CD4-positive, alpha-beta memory T cell (primary cell): ENCODE results near the gene CDADC1. TPM values are rescaled to one million over a fixed set of nuclear protein-coding genes. Genes with fewer than 3 reads are reported as not detected.
A peak's percentile ranks its signal among the peaks of the same experiment; 100 is the strongest.

Experiments used
- CTCF ChIA-PET: fragments of 350-600 bp; sonication (Branson Sonifier 250); formaldehyde crosslinking; loops from one replicate; lab custom pipeline; 2021; ENCODE audit warnings: inconsistent platforms; ENCODE audit not compliant: partially characterized antibody; lab: Charles Lee
- POLR2A ChIA-PET: fragments of 350-600 bp; sonication (Branson Sonifier 250); formaldehyde crosslinking; loops from one replicate; lab custom pipeline; 2021; ENCODE audit not compliant: partially characterized antibody; lab: Charles Lee
- DNase-seq, 5 donors: peaks; one replicate each; pipeline versions ENCODE4 v3.0.0 to v3.0.0-alpha.2; 2020 to 2022; ENCODE audit warnings: mixed read lengths in 1 of 5
- H3K27ac ChIP-seq: one replicate; pipeline ENCODE4 v1.7.0; 2013; ENCODE audit warnings: low read depth, low read length
- H3K27me3 ChIP-seq: 2 replicates; pipeline ENCODE4 v1.7.0; 2013; ENCODE audit warnings: mild to moderate bottlenecking, low read length, moderate library complexity; ENCODE audit not compliant: insufficient read depth
- H3K36me3 ChIP-seq: 2 replicates; pipeline ENCODE4 v1.7.0; 2013; ENCODE audit warnings: mild to moderate bottlenecking, low read length, moderate library complexity; ENCODE audit not compliant: insufficient read depth
- H3K4me1 ChIP-seq: 2 replicates; pipeline ENCODE4 v1.7.0; 2013; ENCODE audit warnings: mild to moderate bottlenecking, low read length, moderate library complexity; ENCODE audit not compliant: insufficient read depth
- H3K4me3 ChIP-seq, 2 donors: one replicate each; pipeline ENCODE4 v1.7.0; 2013; ENCODE audit warnings: low read length in 2 of 2, mild to moderate bottlenecking in 1 of 2
- H3K9me3 ChIP-seq, 2 donors: one replicate each; pipeline ENCODE4 v1.7.0; 2013; ENCODE audit warnings: low read length in 2 of 2, control low read depth in 1 of 2; ENCODE audit not compliant: control insufficient read depth in 1 of 2
- H3K27ac Mint-ChIP-seq, 7 donors: one replicate each; pipeline ENCODE4 v1.8.0; 2020 to 2021; ENCODE audit warnings: mixed read lengths in 7 of 7, mild to moderate bottlenecking in 6 of 7, inconsistent platforms in 3 of 7, moderate library complexity in 3 of 7
- H3K27me3 Mint-ChIP-seq, 2 donors: one replicate each; pipeline ENCODE4 v1.8.0; 2020 to 2021; ENCODE audit warnings: mixed read lengths in 2 of 2
- H3K36me3 Mint-ChIP-seq, 2 donors: one replicate each; pipeline ENCODE4 v1.8.0; 2020 to 2021; ENCODE audit warnings: mixed read lengths in 2 of 2, inconsistent platforms in 1 of 2, mild to moderate bottlenecking in 1 of 2
- H3K4me1 Mint-ChIP-seq, 4 donors: one replicate each; pipeline ENCODE4 v1.8.0; 2020 to 2021; ENCODE audit warnings: mixed read lengths in 4 of 4, mild to moderate bottlenecking in 1 of 4
- H3K4me3 Mint-ChIP-seq, 8 donors: one replicate each; pipeline ENCODE4 v1.8.0; 2020 to 2021; ENCODE audit warnings: mixed read lengths in 8 of 8, mild to moderate bottlenecking in 7 of 8, moderate library complexity in 6 of 8, inconsistent platforms in 3 of 8
- H3K9me3 Mint-ChIP-seq, 8 donors: one replicate each; pipeline ENCODE4 v1.8.0; 2020 to 2021; ENCODE audit warnings: mixed read lengths in 8 of 8, mild to moderate bottlenecking in 5 of 8, inconsistent platforms in 3 of 8, moderate library complexity in 1 of 8
- intact Hi-C: fragments of 100-400 bp; cut with micrococcal nuclease; formaldehyde crosslinking; loops from one replicate; pipeline ENCODE4 v1.15.1; 2023
- polyA plus RNA-seq, 2 donors: library from polyadenylated mRNA; unstranded; fragments of 300-500 nt; fragmentation: Illumina TruSeq; gene quantifications; one replicate each; pipeline ENCODE4 v1.2.3, GENCODE V29; 2021
- total RNA-seq, 2 experiments: library from RNA; stranded (reverse); gene quantifications; one replicate each; pipeline ENCODE4 v1.2.3, GENCODE V29; 2021

CDADC1 gene
- total and polyA plus RNA-seq, 4 experiments from 2014 or later = 6.2 to 15.9 (median 12.4) TPM

DNA sequence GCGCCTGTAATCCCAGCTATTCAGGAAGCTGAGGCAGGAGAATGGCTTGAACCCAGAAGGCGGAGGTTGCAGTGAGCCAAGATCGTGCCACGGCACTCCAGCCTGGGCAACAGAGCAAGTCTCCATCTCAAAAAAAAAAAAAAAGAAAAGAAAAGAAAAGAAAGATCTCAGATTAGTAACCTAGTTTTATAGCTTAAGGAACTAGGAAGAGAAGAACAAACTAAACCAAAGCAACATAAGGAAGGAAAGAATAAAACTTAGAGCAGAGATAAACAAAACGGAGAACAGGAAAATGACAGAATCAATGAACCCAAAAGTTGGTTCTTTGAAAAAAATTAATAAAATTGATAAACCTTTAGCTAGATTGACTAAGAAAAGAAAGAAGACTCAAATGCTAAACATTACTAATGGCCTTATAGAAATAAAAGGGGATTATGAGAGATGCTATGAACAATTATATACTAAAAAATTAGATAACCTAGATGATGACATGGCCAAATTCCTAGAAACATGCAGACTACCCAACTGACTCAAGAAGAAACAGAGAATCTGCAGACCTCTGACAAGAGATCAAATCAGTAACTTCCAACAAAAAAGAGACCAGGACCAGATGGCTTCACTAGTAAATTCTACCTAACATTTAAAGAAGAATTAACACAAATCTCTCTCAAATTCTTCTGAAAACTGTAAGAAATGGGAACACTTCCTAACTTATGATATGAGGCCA lies 68.2 kb downstream of the CDADC1 start:
- Histone ChIP-seq H3K4me1 (peaks cover 4% of the 10 kb centered on the region), H3K27me3 (no peaks in the 10 kb centered on the region), H3K4me3 (no peak overlapping the region), H3K27ac (no peak overlapping the region), H3K9me3 (no peaks in the 10 kb centered on the region), H3K36me3 (no peaks in the 10 kb centered on the region)
- Mint-ChIP-seq H3K27ac (no peak overlapping the region), H3K27me3 (no peaks in the 10 kb centered on the region), H3K9me3 (no peaks in the 10 kb centered on the region), H3K4me1 (peaks cover 4 to 10% (median 5%) of the 10 kb centered on the region in 4 donors), H3K36me3 (peaks cover 0 to 7% of the 10 kb centered on the region in 2 donors), H3K4me3 (no peak overlapping the region)
- intact Hi-C loops = no loop called here
- ChIA-PET CTCF (interaction anchor here (0.7 to 0.8 kb wide), 2 partner anchors 15 to 17 kb away, joined by 3 read pairs; no protein-coding TSS in a partner anchor), POLR2A (no interaction called here)
- DNase-seq = no peak

DNA sequence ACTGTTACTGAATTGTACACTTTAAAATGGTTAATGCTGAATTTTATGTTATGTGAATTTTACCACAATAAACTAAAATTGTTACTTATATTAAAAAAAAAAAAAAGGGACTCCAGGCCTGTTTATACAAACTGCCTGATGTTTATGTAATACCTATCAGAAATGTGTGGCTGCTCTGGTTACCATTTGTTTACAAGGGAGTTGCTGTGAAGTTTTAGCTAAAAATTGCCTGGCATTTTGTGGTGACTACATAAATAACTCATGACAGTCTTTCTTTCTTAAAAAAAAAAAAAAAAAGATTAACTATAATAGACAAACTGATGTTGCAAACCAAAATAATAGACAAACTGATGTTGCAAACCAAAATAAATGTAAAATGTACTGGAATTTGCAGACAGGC lies 71.8 kb downstream of the CDADC1 start:
- Histone ChIP-seq H3K27me3 (no peaks in the 10 kb centered on the region), H3K4me3 (no peak overlapping the region), H3K4me1 (peaks cover 5% of the 10 kb centered on the region), H3K27ac (no peak overlapping the region), H3K9me3 (no peaks in the 10 kb centered on the region), H3K36me3 (no peaks in the 10 kb centered on the region)
- POLR2A ChIA-PET = no interaction called here
- no peak for DNase-seq
- Mint-ChIP-seq H3K27ac (no peak overlapping the region), H3K27me3 (no peaks in the 10 kb centered on the region), H3K4me3 (no peak overlapping the region), H3K4me1 (peaks cover 9 to 13% (median 11%) of the 10 kb centered on the region in 4 donors), H3K36me3 (peaks cover 0 to 7% of the 10 kb centered on the region in 2 donors), H3K9me3 (no peaks in the 10 kb centered on the region)
- intact Hi-C loops = no loop called here
- CTCF ChIA-PET = no interaction called here

DNA sequence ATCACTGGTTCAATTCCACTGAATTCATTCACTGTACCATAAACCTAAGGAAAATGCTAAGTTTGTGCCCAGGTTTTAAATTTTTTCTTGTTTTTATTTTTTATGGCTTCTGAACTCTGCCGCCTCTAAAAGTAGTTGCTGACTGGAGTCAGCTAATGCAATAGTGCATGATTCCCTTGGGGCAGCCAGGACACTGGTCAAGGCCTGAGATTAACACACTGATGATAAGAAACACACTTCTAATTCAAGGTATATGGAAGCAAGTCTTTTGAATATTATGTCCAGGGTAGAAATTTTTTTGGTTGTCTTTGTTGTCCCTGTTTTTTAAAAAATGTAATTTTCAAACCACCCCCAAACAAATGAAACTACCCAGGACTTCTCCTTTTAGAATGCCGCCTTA lies 72.2 kb downstream of the CDADC1 start:
- Histone ChIP-seq H3K9me3 (no peaks in the 10 kb centered on the region), H3K27ac (no peak overlapping the region), H3K36me3 (no peaks in the 10 kb centered on the region), H3K4me1 (peaks cover 5% of the 10 kb centered on the region), H3K27me3 (no peaks in the 10 kb centered on the region), H3K4me3 (no peak overlapping the region)
- peaks cover 0 to 7% of the 10 kb centered on the region in 2 donors for H3K36me3 Mint-ChIP-seq
- no peak for DNase-seq
- H3K4me3 Mint-ChIP-seq = no peak overlapping the region
- CTCF ChIA-PET = no interaction called here
- peak overlapping the region in 1 of 7 donors; percentile 60 for H3K27ac Mint-ChIP-seq
- POLR2A ChIA-PET = no interaction called here
- intact Hi-C loops = no loop called here
- H3K27me3 Mint-ChIP-seq = no peaks in the 10 kb centered on the region
- peaks cover 9 to 13% (median 11%) of the 10 kb centered on the region in 4 donors for H3K4me1 Mint-ChIP-seq
- no peaks in the 10 kb centered on the region for H3K9me3 Mint-ChIP-seq

DNA sequence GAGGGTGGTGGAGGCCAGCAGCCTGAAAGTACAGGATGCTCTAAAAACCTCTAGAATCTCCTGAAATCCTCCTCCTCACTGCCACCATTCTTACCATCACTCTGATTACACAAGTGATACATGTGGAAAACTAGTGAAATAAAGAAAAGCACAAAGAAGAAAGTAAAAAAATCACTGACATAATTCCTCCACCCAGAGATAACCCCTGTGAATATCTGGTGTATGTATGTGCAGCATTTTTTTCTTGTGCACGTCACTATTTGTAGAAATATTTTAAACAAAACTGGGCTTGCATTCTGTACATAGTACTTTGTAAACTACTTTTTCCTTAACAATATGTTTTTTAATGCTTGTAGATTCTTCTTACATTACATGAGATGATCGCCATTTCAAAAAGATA lies 73.2 kb downstream of the CDADC1 start:
- no peaks in the 10 kb centered on the region for H3K27me3 ChIP-seq
- no peak overlapping the region for H3K4me3 ChIP-seq
- no peak overlapping the region for H3K27ac ChIP-seq
- H3K4me1 ChIP-seq = peaks cover 5% of the 10 kb centered on the region
- no peak for DNase-seq
- CTCF ChIA-PET = no interaction called here
- H3K9me3 ChIP-seq = no peaks in the 10 kb centered on the region
- H3K4me1 Mint-ChIP-seq = peaks cover 9 to 13% (median 11%) of the 10 kb centered on the region in 4 donors
- H3K4me3 Mint-ChIP-seq = no peak overlapping the region
- H3K9me3 Mint-ChIP-seq = no peaks in the 10 kb centered on the region
- peak overlapping the region in 3 of 7 donors; percentile 31 to 84 (median 55) for H3K27ac Mint-ChIP-seq
- H3K27me3 Mint-ChIP-seq = no peaks in the 10 kb centered on the region
- POLR2A ChIA-PET = no interaction called here
- peaks cover 0 to 7% of the 10 kb centered on the region in 2 donors for H3K36me3 Mint-ChIP-seq
- no peaks in the 10 kb centered on the region for H3K36me3 ChIP-seq
- intact Hi-C loops = no loop called here

DNA sequence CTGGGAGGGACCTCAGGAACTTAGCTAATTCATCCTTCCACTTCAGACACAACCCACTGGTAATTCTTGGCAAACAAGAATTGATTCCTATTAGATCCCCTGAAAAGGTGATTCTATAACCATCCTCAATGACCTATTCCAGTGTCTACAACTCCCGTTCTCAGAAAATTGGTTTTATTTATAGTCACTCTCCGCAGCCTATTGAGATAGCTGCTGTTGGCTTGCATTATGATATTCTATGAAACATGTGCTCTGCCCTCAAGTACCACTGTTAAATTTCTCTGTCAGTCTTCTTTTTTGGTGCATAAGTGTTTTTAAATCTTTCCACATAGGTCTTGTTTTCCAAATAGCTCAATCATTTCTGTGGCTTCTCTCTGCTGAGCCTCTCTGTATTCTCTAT lies 75.0 kb downstream of the CDADC1 start:
- Mint-ChIP-seq H3K27ac (peak overlapping the region in 1 of 7 donors; percentile 23), H3K4me3 (no peak overlapping the region), H3K4me1 (peaks cover 9 to 13% (median 11%) of the 10 kb centered on the region in 4 donors), H3K36me3 (peaks cover 0 to 2% of the 10 kb centered on the region in 2 donors), H3K9me3 (no peaks in the 10 kb centered on the region), H3K27me3 (no peaks in the 10 kb centered on the region)
- H3K9me3 ChIP-seq = no peaks in the 10 kb centered on the region
- H3K27me3 ChIP-seq = no peaks in the 10 kb centered on the region
- no peak for DNase-seq
- no peak overlapping the region for H3K4me3 ChIP-seq
- intact Hi-C loops = no loop called here
- ChIA-PET CTCF (interaction anchor here (0.5 kb wide), 1 partner anchor 101 kb away, joined by 3 read pairs; no protein-coding TSS in a partner anchor), POLR2A (interaction anchor here (1.1 kb wide), 1 partner anchor 105 kb away, joined by 3 read pairs; no protein-coding TSS in a partner anchor)
- H3K36me3 ChIP-seq = no peaks in the 10 kb centered on the region
- peaks cover 5% of the 10 kb centered on the region for H3K4me1 ChIP-seq
- H3K27ac ChIP-seq = no peak overlapping the region

DNA sequence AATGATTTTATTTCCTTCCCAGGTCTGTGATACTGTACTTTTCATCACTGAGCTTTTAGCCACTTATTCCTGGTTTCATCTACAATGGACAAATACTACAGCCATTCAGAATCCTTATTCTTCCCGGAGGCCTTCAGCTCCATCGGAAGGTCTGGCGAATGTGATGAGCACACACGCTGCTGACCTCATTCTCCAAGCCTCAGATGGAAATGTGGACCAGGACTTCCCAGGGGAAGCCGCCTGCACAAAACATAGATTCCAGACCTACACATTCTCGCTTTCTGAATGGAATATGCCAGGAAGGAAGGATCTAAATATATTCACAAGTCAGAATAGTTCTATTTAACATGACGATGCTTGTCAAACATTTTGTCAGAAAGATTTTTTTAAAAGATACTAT lies 75.6 kb downstream of the CDADC1 start:
- Mint-ChIP-seq H3K9me3 (no peaks in the 10 kb centered on the region), H3K36me3 (no peaks in the 10 kb centered on the region), H3K4me3 (no peak overlapping the region), H3K27ac (no peak overlapping the region), H3K4me1 (peaks cover 9 to 13% (median 11%) of the 10 kb centered on the region in 4 donors), H3K27me3 (no peaks in the 10 kb centered on the region)
- Histone ChIP-seq H3K9me3 (no peaks in the 10 kb centered on the region), H3K36me3 (no peaks in the 10 kb centered on the region), H3K27me3 (no peaks in the 10 kb centered on the region), H3K4me1 (peaks cover 5% of the 10 kb centered on the region), H3K27ac (no peak overlapping the region), H3K4me3 (no peak overlapping the region)
- intact Hi-C loops = no loop called here
- CTCF ChIA-PET = no interaction called here
- DNase-seq = no peak
- POLR2A ChIA-PET = no interaction called here

DNA sequence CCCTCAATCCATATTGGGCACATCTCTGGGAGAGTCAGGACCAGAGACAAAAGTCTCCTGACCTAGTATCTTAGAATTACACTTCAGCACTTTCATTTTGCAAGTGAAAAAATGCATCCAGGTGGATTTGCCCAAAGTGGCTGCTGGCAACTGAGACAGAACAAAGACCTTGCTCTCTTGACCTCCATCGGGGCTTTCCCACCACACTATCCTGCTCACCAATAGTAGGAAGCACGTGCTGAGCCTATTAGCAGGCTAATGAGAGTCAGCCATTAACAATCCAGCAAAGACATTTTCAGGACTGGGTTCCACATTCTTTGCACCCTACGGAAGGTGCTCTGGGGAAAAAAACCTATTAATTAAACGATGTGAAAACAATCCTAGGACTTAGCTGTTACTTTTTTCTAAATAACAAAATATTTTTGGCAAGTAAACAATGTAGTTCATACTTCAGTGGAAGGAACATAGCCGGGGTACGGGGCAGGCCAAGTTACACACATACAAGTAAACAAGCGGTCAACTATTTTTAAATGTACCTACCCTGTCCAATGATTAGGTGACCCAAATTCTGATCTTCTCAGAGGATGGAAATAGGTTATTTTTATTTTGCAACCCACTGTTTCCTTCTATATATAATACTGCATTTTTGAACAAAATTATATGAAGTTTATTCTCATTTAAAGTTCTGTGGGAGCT lies 78.6 kb downstream of the CDADC1 start:
- Mint-ChIP-seq H3K36me3 (no peaks in the 10 kb centered on the region), H3K27me3 (no peaks in the 10 kb centered on the region), H3K9me3 (no peaks in the 10 kb centered on the region), H3K27ac (no peak overlapping the region), H3K4me3 (no peak overlapping the region), H3K4me1 (peaks cover under 1 to 3% (median 2%) of the 10 kb centered on the region in 4 donors)
- no peak overlapping the region for H3K27ac ChIP-seq
- H3K36me3 ChIP-seq = no peaks in the 10 kb centered on the region
- no peak overlapping the region for H3K4me3 ChIP-seq
- ChIA-PET POLR2A (no interaction called here), CTCF (no interaction called here)
- intact Hi-C loops = no loop called here
- DNase-seq = no peak
- H3K27me3 ChIP-seq = no peaks in the 10 kb centered on the region
- H3K4me1 ChIP-seq = no peaks in the 10 kb centered on the region
- H3K9me3 ChIP-seq = no peaks in the 10 kb centered on the region
